HL-60/S4 (cell line): ENCODE results near the gene NATD1.

Source experiments
- in situ Hi-C: fragments of 300-500 bp; cut with MboI; formaldehyde crosslinking; loops from 2 replicates; pipeline ENCODE4 v1.14.3; 2022; ENCODE audit warnings: low sequenced_read_pairs

NATD1 gene

GRCh38 chr17:21291357-21291756 is 38.1 kb upstream of the NATD1 start:
- in situ Hi-C loops = loop anchor here (25.0 kb wide), 1 partner anchor 221 kb away; no protein-coding TSS in a partner anchor

GRCh38 chr17:21289902-21290571 is 36.8 kb upstream of the NATD1 start:
- in situ Hi-C loops = loop anchor here (25.0 kb wide), 1 partner anchor 222 kb away; no protein-coding TSS in a partner anchor

- in situ Hi-C loops = loop anchor here (25.0 kb wide), 1 partner anchor 223 kb away; no protein-coding TSS in a partner anchor
Observed at GRCh38 chr17:21289175-21289901, 36.1 kb upstream of the NATD1 start.

- in situ Hi-C loops = loop anchor here (25.0 kb wide), 1 partner anchor 224 kb away; no protein-coding TSS in a partner anchor
Observed at GRCh38 chr17:21288571-21289017, 35.4 kb upstream of the NATD1 start.

- in situ Hi-C loops = loop anchor here (25.0 kb wide), 1 partner anchor 224 kb away; no protein-coding TSS in a partner anchor
Observed at GRCh38 chr17:21287703-21288449, 34.7 kb upstream of the NATD1 start.

GRCh38 chr17:21286909-21287702 is 33.9 kb upstream of the NATD1 start:
- in situ Hi-C loops = loop anchor here (25.0 kb wide), 1 partner anchor 225 kb away; no protein-coding TSS in a partner anchor

GRCh38 chr17:21286066-21286770 is 33.0 kb upstream of the NATD1 start:
- in situ Hi-C loops = loop anchor here (25.0 kb wide), 1 partner anchor 226 kb away; no protein-coding TSS in a partner anchor

- in situ Hi-C loops = loop anchor here (25.0 kb wide), 1 partner anchor 227 kb away; no protein-coding TSS in a partner anchor
Observed at GRCh38 chr17:21285164-21286065, 32.2 kb upstream of the NATD1 start.

GRCh38 chr17:21284319-21285163 is 31.3 kb upstream of the NATD1 start, which contains the start of gene MAP2K3:
Gene MAP2K3 (plus strand): TSS chr17:21284711. CDS start chr17:21284921, 210 bp downstream.
- in situ Hi-C loops = loop anchor here (25.0 kb wide), 1 partner anchor 228 kb away; no protein-coding TSS in a partner anchor

- in situ Hi-C loops = loop anchor here (25.0 kb wide), 1 partner anchor 229 kb away; no protein-coding TSS in a partner anchor
Observed at GRCh38 chr17:21283482-21284318, 30.5 kb upstream of the NATD1 start.

GRCh38 chr17:21282850-21283249 is 29.6 kb upstream of the NATD1 start:
- in situ Hi-C loops = loop anchor here (25.0 kb wide), 1 partner anchor 229 kb away; no protein-coding TSS in a partner anchor

- in situ Hi-C loops = loop anchor here (25.0 kb wide), 1 partner anchor 230 kb away; no protein-coding TSS in a partner anchor
Observed at GRCh38 chr17:21282231-21282630, 29.0 kb upstream of the NATD1 start.

- in situ Hi-C loops = loop anchor here (25.0 kb wide), 1 partner anchor 232 kb away; no protein-coding TSS in a partner anchor
Observed at GRCh38 chr17:21280081-21280518, 26.9 kb upstream of the NATD1 start.

GRCh38 chr17:21279582-21279981 is 26.4 kb upstream of the NATD1 start:
- in situ Hi-C loops = loop anchor here (25.0 kb wide), 1 partner anchor 233 kb away; no protein-coding TSS in a partner anchor

- in situ Hi-C loops = loop anchor here (25.0 kb wide), 1 partner anchor 233 kb away; no protein-coding TSS in a partner anchor
Observed at GRCh38 chr17:21279198-21279535, 26.0 kb upstream of the NATD1 start.
